ACC112 (cell line): Measurements from ENCODE around the gene REG4.
"Not testable (repeated sequence)": the region's sequence is repeated elsewhere in the genome, so short reads cannot be mapped to it uniquely, and the experiment has no call there.

ENCODE experiments used
- H2AFZ ChIP-seq: fragments of 200-600 bp; sonication (generic); one replicate; pipeline ENCODE4 v1.6.0; 2017; ENCODE audit warnings: antibody characterized with exemption, low read length; ENCODE audit not compliant: unreplicated experiment
- H3K27ac ChIP-seq: fragments of 200-600 bp; sonication (generic); 2 replicates; pipeline ENCODE4 v1.5.1; 2014; ENCODE audit warnings: low read depth, mild to moderate bottlenecking, antibody characterized with exemption, low read length, moderate library complexity
- H3K27me3 ChIP-seq: fragments of 200-600 bp; sonication (generic); 2 replicates; pipeline ENCODE4 v1.6.1; 2014; ENCODE audit warnings: mild to moderate bottlenecking, antibody characterized with exemption, low read length, moderate library complexity, mixed read lengths; ENCODE audit not compliant: insufficient read depth
- H3K36me3 ChIP-seq: fragments of 200-600 bp; sonication (generic); 2 replicates; pipeline ENCODE4 v1.6.1; 2016; ENCODE audit warnings: mild to moderate bottlenecking, antibody characterized with exemption, low read length, moderate library complexity, mixed read lengths; ENCODE audit not compliant: insufficient read depth
- H3K4me1 ChIP-seq: fragments of 200-600 bp; sonication (generic); one replicate; pipeline ENCODE4 v1.6.1; 2016; ENCODE audit warnings: low read length, mixed read lengths; ENCODE audit not compliant: insufficient read depth, unreplicated experiment, control insufficient read depth
- H3K4me3 ChIP-seq: fragments of 200-600 bp; sonication (generic); 2 replicates; pipeline ENCODE4 v1.5.1; 2014; ENCODE audit warnings: mild to moderate bottlenecking, low read depth, low read length
- H3K79me2 ChIP-seq: fragments of 200-600 bp; sonication (generic); one replicate; pipeline ENCODE4 v1.6.0; 2016; ENCODE audit warnings: low read length; ENCODE audit not compliant: control insufficient read depth, unreplicated experiment, insufficient read depth

The REG4 gene

DNA sequence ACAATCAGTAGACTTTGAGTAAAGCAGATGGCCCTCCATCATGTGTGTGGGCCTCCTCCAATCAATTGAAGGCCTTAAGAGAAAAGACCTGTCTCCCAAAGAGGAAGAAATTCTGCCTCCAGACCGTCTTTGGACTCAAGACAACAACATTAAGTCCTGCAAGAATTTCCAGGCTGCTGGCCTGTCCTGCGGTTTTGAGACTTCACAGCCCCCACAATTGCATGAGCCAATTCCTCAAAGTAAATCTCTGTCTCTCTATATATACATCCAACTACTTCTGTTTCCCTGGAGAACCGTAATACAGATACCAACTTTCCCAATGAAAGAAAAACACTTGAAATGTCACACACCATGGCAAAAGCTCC, 16.4 kb downstream of the REG4 start:
- Histone ChIP-seq H3K27me3 (peaks cover 7% of the 10 kb centered on the region; the same call in 1 of the 2 replicates), H2AFZ (no peak overlapping the region), H3K79me2 (no peaks in the 10 kb centered on the region), H3K27ac (no peak overlapping the region), H3K36me3 (no peaks in the 10 kb centered on the region), H3K4me1 (no peaks in the 10 kb centered on the region), H3K4me3 (no peak overlapping the region)

- H3K79me2 ChIP-seq = no peaks in the 10 kb centered on the region
- no peaks in the 10 kb centered on the region for H3K36me3 ChIP-seq
- H3K27ac ChIP-seq = no peak overlapping the region
- no peak overlapping the region for H3K4me3 ChIP-seq
- no peaks in the 10 kb centered on the region for H3K4me1 ChIP-seq
- no peak overlapping the region for H2AFZ ChIP-seq
- peaks cover 7% of the 10 kb centered on the region; the same call in 1 of the 2 replicates for H3K27me3 ChIP-seq
Measured at GRCh38 chr1:119794230-119794875, 16.9 kb downstream of the REG4 start.

- Histone ChIP-seq H3K36me3 (no peaks in the 10 kb centered on the region), H3K4me3 (no peak overlapping the region), H3K79me2 (no peaks in the 10 kb centered on the region), H3K27ac (no peak overlapping the region), H2AFZ (no peak overlapping the region), H3K27me3 (peaks cover 7% of the 10 kb centered on the region; the same call in 1 of the 2 replicates), H3K4me1 (no peaks in the 10 kb centered on the region)
Measured at GRCh38 chr1:119791377-119791776, 19.9 kb downstream of the REG4 start.

DNA sequence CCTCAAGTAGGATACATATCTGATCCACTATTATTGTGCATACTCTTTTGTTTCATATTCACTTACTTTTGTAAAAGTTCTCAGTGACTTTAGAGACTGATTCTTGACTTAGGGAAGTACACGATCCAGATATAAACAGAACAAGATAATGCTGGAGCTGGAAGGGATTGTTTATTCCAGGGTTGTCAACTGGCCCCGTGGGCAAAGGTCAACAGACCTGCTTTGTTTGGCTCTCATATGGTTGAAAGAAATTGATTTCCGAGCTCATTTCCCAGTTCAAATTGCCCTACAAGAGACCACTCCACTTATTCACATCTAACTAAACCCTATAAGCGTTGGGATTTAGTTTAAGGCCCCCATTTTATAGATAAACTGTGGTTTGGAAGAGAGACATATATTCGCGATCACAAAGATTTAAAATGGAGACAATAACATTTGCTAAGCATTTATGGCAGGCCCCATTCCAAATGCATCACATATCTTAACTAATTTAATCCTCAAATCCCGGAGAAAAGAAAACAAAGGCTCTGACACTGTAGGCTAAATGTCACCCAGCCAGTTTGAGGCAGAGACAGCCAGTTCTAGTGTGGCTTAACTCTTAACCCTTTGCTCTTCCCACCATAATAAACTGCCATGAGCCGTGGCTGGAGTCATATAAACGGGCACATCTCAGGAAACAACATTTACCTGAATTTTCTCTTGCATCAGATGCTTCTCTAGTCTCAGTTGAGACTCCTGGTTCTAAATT, 20.6 kb downstream of the REG4 start:
- Histone ChIP-seq H3K27ac (no peak overlapping the region), H3K79me2 (no peaks in the 10 kb centered on the region), H2AFZ (no peak overlapping the region), H3K4me1 (no peaks in the 10 kb centered on the region), H3K4me3 (no peak overlapping the region), H3K27me3 (peaks cover 7% of the 10 kb centered on the region; the same call in 1 of the 2 replicates), H3K36me3 (no peaks in the 10 kb centered on the region)

DNA sequence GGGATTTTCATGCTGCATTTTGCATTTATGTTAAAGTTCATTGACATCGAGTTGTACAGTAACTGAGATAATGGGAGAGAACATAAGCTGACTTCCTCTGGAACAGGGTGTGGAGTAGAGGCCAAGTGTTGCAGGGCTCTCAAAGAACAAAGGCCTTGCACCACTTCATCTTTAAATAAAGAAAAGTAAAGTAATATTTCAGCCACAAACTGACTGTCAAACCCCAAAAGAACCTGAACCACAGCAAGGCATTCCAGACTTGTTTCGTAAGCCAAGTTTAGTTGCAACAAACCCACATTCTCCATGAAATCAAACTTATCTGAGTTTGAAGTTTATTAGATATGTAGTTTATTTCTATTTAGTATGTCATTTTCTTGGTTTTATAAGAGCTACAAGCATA, 23.5 kb downstream of the REG4 start:
- no peaks in the 10 kb centered on the region for H3K4me1 ChIP-seq
- no peak overlapping the region for H3K4me3 ChIP-seq
- H3K27me3 ChIP-seq = peaks cover 12% of the 10 kb centered on the region; the same call in 1 of the 2 replicates
- H3K27ac ChIP-seq = no peak overlapping the region
- no peak overlapping the region for H2AFZ ChIP-seq
- no peaks in the 10 kb centered on the region for H3K36me3 ChIP-seq
- no peaks in the 10 kb centered on the region for H3K79me2 ChIP-seq

- H3K4me3 ChIP-seq, H3K27ac ChIP-seq, H3K36me3 ChIP-seq, H2AFZ ChIP-seq, H3K4me1 ChIP-seq, H3K79me2 ChIP-seq: not testable (repeated sequence)
- peaks cover 22% of the 10 kb centered on the region for H3K27me3 ChIP-seq
Measured at GRCh38 chr1:119786473-119787050, 24.7 kb downstream of the REG4 start.

DNA sequence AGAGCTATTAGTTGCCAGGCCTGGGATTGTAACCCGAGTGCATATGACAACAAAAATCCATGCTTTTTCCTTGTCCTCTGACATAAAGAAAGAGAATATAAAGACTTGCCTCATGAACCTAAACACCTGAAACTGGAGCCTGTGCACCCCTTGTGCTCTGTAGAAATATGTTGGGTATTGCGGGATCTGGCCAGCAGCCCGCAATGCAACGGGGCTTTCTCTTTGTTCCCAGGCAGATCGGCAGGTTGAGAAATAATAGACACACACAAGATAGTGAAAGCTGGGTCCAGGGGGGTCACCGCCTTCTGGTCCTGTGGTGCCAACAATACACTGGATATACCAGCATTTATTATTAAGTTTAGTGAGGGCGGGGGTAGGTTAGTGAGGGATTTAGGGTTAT, 25.2 kb downstream of the REG4 start:
- H2AFZ ChIP-seq, H3K36me3 ChIP-seq, H3K27ac ChIP-seq, H3K79me2 ChIP-seq, H3K4me3 ChIP-seq, H3K4me1 ChIP-seq: not testable (repeated sequence)
- peaks cover 28% of the 10 kb centered on the region for H3K27me3 ChIP-seq

- no peaks in the 10 kb centered on the region for H3K4me1 ChIP-seq
- no peaks in the 10 kb centered on the region for H3K79me2 ChIP-seq
- H3K27me3 ChIP-seq = peaks cover 33% of the 10 kb centered on the region
- H3K36me3 ChIP-seq = no peaks in the 10 kb centered on the region
- no peak overlapping the region for H3K4me3 ChIP-seq
- H2AFZ ChIP-seq = no peak overlapping the region
- no peak overlapping the region for H3K27ac ChIP-seq
Measured at GRCh38 chr1:119784191-119784781, 27.0 kb downstream of the REG4 start.

- Histone ChIP-seq H3K27ac (no peak overlapping the region), H3K36me3 (no peaks in the 10 kb centered on the region), H3K4me3 (no peak overlapping the region)
Measured at GRCh38 chr1:119783354-119784185, 27.7 kb downstream of the REG4 start.

GRCh38 chr1:119782631-119783325, 28.5 kb downstream of the REG4 start:
- no peak overlapping the region for H2AFZ ChIP-seq
- no peaks in the 10 kb centered on the region for H3K4me1 ChIP-seq
- no peak overlapping the region for H3K4me3 ChIP-seq
- no peaks in the 10 kb centered on the region for H3K79me2 ChIP-seq
- H3K27me3 ChIP-seq = peaks cover 37% of the 10 kb centered on the region
- H3K27ac ChIP-seq = no peak overlapping the region
- H3K36me3 ChIP-seq = no peaks in the 10 kb centered on the region

More at GRCh38 chr1:119783354-119784185, 27.7 kb downstream of the REG4 start:
- Histone ChIP-seq H3K4me1 (no peaks in the 10 kb centered on the region), H3K27me3 (peaks cover 37% of the 10 kb centered on the region), H3K79me2 (no peaks in the 10 kb centered on the region), H2AFZ (no peak overlapping the region)
